GM12865 (cell line): ENCODE data around the gene CTNND2.

Source experiments
- DNase-seq: peaks from one replicate; pipeline ENCODE4 v3.0.0; 2010; ENCODE audit warnings: low read depth
- H3K4me3 ChIP-seq: 2 replicates; pipeline ENCODE4 v1.5.1; 2011; ENCODE audit warnings: mild to moderate bottlenecking, low read depth, low read length, control low read depth
- TF ChIP-seq, protein P1 (sequence below): IDR thresholded peaks from 2 replicates; pipeline ENCODE4 v1.5.1; 2011; ENCODE audit warnings: low read length, control low read depth, low read depth, inconsistent platforms; ENCODE audit not compliant: insufficient read depth; ENCODE audit errors: missing control alignments

CTNND2 gene

GRCh38 chr5:11224436-11225187, 679.6 kb downstream of the CTNND2 start:
- H3K4me3 ChIP-seq, result no peak overlapping the region
- TF ChIP-seq, protein P1, sequence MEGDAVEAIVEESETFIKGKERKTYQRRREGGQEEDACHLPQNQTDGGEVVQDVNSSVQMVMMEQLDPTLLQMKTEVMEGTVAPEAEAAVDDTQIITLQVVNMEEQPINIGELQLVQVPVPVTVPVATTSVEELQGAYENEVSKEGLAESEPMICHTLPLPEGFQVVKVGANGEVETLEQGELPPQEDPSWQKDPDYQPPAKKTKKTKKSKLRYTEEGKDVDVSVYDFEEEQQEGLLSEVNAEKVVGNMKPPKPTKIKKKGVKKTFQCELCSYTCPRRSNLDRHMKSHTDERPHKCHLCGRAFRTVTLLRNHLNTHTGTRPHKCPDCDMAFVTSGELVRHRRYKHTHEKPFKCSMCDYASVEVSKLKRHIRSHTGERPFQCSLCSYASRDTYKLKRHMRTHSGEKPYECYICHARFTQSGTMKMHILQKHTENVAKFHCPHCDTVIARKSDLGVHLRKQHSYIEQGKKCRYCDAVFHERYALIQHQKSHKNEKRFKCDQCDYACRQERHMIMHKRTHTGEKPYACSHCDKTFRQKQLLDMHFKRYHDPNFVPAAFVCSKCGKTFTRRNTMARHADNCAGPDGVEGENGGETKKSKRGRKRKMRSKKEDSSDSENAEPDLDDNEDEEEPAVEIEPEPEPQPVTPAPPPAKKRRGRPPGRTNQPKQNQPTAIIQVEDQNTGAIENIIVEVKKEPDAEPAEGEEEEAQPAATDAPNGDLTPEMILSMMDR, result no peak
- DNase-seq, result no peak

DNA sequence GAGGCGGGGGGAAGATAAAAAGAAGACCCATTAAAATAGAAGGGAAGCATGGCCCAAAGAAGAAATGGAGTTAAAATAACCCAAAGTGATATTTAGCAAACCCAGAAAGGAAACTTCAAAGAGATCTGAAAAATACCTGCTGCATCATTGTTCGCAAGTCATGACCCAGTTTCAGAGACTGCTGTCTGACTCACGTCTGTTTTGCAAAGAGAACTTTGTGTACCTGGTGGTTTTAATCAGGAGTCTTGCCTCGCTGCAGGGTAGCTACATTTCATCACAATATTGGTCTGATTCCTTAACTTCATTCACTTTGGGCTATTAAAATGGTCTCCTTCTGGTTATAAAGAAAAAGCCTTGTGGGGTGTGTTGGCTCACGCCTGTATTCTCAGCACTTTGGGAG, 682.1 kb downstream of the CTNND2 start:
- no peak for DNase-seq
- TF ChIP-seq, protein P1, result no peak
- H3K4me3 ChIP-seq, result no peak overlapping the region

DNA sequence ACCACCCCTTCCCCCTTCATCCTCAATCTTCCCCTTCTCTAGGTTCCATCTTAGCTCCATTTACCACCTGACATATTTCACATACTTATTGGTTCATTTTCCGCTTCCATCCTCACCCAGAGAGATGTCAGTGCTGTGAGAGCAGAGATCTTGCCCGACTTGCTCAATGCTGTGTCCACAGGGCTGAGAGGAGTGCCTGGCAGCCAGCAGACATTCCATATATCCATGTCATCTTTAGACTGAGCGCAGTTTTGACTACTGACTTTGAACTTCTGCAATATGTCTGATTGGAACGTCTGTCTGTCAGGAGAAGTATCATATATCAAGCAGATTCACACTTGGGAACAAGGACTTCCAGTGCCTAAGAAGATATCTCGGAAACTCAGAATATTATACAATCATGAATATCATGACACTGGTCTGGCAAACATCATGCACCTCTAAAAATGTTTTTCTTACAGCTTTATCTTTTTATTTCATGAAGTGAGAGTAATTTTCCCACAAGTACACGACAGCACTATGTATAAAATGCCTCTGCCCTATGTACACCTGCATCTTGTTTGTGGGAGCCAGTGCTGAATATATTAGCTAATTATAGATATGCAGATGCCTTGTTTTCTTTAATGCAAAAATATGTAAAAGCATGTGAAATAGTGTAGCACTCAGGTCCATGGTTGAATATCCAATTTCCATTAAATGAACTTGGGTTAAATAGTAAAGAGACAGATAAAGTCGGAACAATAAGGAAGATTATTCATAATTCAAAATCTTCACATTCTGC, 689.2 kb downstream of the CTNND2 start:
- DNase-seq, result no peak
- TF ChIP-seq, protein P1, result no peak
- H3K4me3 ChIP-seq, result no peak overlapping the region

DNA sequence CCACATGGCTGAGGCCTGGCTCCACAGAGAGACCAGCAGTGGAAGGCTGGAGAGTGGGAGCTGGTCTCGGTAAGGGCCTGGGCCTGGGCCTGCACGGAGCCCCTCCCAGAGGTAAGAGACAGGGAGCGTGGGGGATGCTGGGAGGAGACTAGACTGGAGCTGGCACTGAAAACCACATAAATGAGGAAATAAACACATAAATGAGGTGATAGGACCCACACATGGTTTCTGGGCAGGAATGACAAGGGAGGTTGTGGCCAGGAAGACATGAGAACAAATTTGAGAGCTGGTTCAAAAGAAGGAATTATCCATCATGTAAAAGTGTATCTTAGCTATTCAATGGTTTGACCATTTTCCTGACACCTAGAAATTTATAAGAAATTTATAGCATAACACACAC, 691.5 kb downstream of the CTNND2 start:
- DNase-seq, result no peak
- TF ChIP-seq, protein P1, result no peak
- no peak overlapping the region for H3K4me3 ChIP-seq

DNA sequence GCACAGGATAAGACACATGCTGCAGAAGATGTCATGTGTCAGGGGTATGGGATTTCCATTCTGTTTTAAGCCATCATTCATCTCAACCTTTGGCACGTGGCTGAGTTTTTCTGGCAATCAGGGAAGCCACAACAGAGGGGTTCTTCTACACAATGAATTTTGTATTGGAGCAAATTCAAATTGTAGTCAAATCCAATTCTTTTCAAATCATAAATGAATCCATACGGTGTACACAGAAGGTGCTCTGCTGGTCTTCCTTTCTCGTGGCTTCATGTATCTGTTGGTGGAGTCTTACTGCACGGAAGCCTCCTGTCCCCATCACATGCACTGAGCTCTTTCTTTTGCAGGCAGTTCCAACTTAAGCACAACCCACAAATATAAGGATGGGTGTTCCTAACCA, 706.5 kb downstream of the CTNND2 start:
- no peak for DNase-seq
- no peak overlapping the region for H3K4me3 ChIP-seq
- TF ChIP-seq, protein P1, result no peak

- H3K4me3 ChIP-seq, result no peak overlapping the region
- TF ChIP-seq, protein P1, result no peak
- no peak for DNase-seq
Measured at GRCh38 chr5:11191673-11192072, 712.6 kb downstream of the CTNND2 start.
